GM18505 (cell line): ENCODE measurements around the gene SLC18B1.

Experiments used
- ATAC-seq: cut with Tn5 transposase; IDR thresholded peaks from one replicate; pipeline ENCODE4 v1.9.1; 2021; ENCODE audit not compliant: unreplicated experiment
- POLR2A ChIP-seq: IDR thresholded peaks from 4 replicates; pipeline ENCODE4 v1.6.1; 2011; ENCODE audit warnings: borderline replicate concordance; ENCODE audit not compliant: insufficient read depth, insufficient read length; ENCODE audit errors: extremely low read depth

The SLC18B1 gene

DNA sequence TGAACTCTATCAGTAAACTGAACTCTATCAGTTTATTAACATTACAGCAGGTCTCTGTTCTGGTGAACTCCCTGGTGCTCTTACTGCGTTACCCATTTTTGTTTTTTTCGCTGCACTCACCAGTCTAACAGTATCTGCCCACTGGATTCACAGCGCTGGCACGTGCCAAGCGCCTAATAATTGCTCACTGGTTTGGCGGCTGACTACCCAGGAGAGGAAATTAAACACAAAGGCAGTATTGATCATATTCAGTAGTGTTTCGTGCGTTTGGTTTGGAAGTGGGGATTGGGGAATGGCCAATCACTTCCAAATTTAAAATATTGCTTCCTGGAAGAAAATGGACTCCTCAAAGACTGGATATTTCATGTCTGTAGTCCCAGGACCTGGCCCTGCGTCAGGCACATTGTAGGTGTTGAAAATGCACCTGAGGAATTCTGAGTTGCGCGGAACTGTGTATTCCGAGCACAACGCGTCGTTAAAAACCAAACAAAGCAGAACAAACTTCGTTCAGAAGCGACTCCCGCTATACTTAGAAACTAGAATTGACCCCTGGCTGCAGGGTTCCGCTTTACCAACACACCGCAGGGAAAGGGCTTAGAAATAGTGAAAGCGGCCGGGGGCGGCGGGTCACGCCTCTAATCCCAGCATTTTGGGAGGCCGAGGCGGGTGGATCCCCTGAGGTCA is 14.9 kb upstream of the SLC18B1 start:
- no peak for TF ChIP-seq POLR2A
- peak; percentile 31 for ATAC-seq

DNA sequence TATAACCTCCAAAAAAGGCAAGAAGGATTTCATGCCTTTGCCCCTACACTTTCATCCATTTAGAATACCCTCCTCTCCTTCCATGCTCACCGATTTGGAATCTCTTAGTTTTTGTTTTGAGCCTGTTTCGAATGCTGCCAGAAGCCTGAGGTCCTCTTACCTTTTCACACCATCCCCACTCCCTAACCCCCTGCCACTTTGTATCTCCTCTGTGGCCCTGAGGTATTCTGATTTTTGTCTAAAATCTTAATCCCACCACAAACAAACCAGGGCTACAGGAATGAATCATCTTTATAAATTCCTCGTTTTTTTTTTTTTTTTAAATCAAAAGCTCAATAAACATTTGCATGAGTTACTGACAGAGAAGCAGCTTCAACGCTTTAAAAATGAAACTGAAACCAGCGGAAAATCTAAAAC is 14.3 kb upstream of the SLC18B1 start:
- peak; percentile 8 for ATAC-seq
- TF ChIP-seq POLR2A = no peak

DNA sequence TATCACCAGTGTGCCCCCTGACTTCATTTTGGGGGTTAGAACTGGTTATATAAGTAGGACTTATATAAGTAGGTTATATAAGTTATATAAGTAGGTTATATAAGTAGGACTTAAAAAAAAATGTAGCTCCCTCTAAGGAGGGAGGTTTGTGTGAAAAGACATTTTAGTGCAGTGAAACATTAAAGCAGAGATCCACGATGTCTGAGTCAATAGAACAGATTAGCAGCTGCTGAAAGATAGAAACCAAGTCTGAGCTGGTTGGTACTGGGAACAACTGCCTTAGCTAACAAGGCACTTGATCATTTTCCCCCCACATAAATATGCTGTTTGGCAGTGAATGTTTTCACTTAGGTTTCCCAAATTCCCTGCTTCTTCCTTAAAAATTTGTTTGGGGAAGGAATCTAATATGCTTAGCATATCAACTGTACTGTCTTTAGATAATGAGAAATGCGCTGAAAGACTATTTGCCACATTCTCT is 13.9 kb upstream of the SLC18B1 start:
- no peak for ATAC-seq
- no peak for TF ChIP-seq POLR2A

DNA sequence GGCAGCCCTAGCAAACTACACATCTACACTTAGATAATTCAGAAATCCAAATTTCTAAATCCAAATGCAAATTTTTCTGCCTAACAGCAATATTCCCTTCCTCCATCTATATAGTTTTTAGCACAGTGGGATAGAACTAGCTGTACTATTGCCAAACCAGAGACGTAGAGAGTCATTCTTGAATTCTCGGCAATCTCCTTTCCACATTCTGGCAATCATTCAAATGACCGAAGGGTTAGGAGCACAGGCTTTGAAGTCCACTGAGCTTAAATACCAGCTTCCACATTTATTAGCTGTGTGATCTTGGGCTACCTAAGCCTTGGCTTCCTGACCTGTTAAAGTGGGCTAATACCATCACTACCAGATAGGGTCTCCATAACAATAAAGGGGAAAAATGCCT is 12.8 kb upstream of the SLC18B1 start:
- no peak for ATAC-seq

DNA sequence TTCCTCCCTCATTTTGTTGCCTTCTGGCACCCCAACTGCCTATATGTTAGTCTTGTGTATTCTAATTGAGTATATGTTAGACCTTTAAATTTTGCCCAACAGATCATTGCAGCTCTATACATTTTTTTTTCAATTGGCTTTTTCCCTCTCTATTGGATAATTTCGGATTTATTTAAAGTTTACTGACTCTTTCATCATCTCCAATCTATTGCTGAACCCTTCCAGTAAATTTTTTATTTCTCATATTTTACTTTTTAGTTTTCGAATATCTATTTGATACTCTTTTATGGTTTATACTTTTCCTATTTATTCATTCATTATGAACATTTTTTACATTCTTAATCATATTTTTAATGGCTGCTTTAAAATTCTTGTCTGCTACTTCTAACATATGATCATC is 7.1 kb upstream of the SLC18B1 start:
- ATAC-seq = no peak
- TF ChIP-seq POLR2A = no peak

More for the DNA sequence above, 12.8 kb upstream of the SLC18B1 start:
- TF ChIP-seq POLR2A = no peak

DNA sequence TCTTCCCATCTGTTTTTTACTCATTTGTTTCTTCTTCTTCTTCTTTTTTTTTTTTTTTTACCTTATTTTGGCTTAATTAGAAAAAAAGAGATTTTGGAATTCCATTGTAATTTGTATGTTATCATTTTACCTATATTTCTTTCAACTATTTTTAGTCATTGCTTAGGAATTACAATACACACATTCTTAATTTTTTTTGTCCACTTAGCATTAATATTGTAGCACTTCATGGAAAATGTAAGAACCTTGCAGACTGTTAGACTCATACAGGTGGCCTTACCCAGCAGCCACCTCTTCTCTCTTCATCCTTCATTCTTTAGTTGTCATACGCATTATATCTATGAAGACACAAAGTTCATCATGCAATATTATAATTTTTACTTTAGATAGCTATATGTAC is 5.8 kb upstream of the SLC18B1 start:
- ATAC-seq = no peak
- no peak for TF ChIP-seq POLR2A

DNA sequence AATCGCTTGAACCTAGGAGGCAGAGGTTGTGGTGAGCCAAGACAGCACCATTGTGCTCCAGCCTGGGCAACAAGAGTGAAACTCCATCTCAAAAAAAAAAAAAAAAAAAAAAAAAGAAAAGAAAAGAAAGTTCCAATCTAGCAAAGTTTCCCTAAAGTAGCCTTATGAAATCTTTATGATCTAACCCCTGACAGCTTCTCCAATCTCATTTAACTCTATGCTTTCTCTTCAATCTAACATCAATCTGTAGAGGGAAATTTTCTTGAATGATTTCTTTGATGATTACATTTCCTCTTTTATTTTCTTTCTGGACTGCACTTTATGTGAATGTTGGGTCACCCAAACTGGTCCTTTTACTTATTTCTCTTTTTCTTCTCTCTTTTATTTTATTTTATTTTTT is 2.2 kb upstream of the SLC18B1 start:
- ATAC-seq = no peak
- TF ChIP-seq POLR2A = no peak

DNA sequence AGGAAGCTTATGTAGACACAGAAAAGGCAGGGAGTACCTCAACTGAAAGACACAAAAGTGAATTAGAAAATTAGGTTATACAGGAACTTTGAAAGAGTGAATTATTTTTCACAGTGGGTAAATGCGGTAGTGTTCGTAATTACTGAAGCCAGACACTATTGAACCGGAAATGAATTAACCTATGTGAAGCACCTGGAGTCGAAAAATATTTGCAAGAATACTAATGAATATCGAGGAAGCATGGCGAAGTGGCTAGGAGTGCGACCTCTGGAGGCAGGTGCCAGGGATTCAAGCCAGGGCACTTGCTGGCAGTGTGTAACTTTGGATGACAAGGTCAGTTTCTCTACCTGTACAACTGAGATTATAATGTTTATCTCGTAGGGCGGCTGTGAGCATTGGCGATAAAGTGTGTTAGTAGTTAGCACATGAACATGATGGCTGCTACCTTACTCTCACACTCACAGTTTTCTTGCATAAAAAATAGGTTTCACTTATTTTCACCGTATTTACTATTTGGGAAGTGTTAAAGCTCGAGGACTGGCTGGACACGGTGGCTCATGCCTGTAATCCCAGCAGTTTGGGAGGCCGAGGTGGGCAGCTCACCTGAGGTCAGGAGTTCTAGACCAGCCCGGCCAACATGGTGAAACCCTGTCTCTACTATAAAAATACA is 567 bp upstream of the SLC18B1 start:
- peak; percentile 85 for ATAC-seq
- TF ChIP-seq POLR2A = no peak

DNA sequence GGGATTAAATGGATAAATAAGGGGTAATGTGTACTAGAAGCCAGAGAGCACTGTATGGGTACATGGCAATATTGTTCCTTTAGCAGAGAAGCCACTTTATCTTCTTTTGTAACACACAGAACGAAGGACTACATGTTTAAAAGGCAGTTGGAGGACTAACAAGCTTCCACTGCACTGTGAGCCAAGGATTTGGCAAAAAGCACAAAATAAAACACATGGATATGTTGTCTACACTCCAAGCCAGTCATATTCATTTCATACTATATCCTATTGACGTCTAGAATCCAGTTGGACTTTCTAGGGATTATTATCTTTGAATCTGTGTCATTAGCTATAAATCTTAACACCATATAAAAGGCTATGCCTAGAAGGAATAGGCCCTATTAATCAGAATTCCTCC is 3.0 kb downstream of the SLC18B1 start:
- ATAC-seq = no peak
- TF ChIP-seq POLR2A = no peak

DNA sequence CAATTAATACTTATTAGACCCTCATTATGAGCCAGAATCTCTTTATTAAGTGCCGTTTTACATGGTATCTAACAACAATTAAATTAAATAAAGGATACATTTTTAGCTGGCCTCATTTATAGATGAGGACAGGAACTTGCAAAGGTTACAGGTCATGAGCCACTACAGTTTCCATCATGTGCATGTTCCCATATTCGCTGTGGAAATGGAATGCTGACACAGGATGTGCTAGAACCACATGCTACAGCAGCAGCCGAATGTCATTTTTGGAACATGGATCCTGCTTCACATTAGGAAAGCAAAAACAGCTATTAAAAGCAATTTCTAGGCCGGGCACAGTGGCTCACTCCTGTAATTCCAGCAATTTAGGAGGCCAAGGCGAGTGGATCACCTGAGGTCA is 5.9 kb downstream of the SLC18B1 start:
- no peak for TF ChIP-seq POLR2A
- ATAC-seq = no peak

DNA sequence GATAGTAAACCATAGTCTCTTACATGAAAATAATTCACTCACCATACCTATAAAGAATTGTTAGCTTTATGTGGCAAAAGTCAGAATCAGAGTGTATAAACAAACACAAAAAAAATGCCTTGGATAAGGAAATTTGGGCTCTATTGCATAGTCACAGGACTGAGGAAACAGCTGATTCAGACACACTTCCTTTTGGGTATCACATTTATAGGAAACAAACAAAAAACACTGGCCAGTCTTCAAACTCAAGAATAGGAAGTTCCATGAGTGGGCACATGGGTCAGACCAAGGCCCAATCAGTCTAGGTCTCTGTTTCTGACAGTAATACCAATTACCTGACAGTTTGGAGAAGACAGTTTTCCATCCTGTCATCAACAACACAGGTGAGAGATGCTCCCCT is 8.0 kb downstream of the SLC18B1 start:
- no peak for ATAC-seq
- no peak for TF ChIP-seq POLR2A

DNA sequence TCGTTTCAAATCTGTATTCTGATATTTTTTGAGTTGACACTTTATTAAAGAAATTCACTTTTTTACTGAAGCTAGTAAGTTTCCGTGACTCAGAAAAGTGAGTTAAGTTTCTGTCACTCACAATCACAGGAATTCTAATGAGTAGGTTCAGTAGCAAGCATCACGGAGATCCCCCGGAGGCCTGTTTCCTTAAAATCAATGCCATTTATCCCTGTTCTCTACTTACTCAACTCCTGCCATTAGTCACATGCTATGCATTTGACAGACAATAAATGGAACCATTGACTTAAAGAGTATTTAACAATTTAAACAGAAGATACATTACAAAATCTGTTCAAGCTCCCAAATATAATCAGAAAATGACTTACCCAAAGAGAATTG is 9.1 kb downstream of the SLC18B1 start:
- no peak for TF ChIP-seq POLR2A
- ATAC-seq = no peak

DNA sequence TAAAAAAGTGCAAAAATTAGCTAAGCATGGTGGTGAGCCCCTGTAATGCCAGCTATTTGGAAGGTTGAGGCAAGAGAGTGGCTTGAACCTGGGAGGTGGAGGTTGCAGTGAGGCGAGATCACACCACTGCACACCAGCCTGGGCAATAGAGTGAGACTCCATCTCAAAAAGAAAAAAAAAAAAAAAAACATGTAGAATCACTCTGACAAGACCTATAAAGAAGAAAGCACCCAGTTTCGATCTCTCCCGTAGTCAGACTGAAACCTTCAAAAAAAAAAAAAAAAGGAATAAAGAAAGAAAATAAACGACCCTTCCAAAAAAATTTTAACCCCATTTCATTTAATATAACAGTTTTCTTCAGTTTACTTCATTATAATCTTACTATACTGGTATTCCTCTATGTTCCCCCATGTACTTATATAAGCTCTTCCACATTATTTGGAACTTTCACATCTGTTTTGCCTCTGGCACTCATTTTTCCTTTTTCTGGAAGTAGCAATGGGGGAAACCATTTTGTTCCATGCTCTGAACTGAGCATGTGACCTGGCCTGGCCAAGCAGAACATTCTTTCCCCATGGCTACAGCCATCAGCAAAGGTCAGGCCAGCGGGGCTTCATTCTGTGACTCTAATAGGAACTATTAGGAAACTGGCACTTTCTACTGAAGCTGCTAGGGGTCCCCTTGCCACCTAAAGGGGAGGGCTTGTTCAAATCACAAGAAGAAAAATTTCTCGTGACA is 9.6 kb downstream of the SLC18B1 start:
- no peak for ATAC-seq

DNA sequence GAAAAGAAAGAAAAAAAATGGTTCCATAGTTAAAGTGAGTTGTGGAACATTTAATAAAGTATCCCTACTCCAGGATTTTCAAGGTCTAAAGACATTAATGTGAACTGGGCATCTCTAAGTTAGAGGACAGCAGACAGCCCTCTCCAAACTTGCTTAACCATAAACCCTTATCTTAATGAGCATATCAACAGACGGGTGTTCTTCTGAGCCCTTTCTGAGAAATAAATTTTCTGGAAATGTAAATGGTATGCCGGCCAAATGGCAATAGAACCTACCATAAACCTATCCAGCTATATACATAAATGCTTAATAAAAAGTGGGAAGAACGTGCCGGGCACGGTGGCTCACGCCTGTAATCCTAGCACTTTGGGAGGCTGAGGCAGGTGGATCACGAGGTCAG is 12.5 kb downstream of the SLC18B1 start:
- no peak for ATAC-seq
- TF ChIP-seq POLR2A = no peak

More for the DNA sequence above, 9.6 kb downstream of the SLC18B1 start:
- TF ChIP-seq POLR2A = no peak
